ENCODE measurements around the gene ZFPL1. TPM values are rescaled to one million over a fixed set of nuclear protein-coding genes. Genes with fewer than 3 reads are reported as not detected.

ZFPL1 gene
- total RNA-seq (2014; rRNA removed; shearing (Covaris generic)), result 35.7 and 40.5 TPM in 2 replicates

DNA sequence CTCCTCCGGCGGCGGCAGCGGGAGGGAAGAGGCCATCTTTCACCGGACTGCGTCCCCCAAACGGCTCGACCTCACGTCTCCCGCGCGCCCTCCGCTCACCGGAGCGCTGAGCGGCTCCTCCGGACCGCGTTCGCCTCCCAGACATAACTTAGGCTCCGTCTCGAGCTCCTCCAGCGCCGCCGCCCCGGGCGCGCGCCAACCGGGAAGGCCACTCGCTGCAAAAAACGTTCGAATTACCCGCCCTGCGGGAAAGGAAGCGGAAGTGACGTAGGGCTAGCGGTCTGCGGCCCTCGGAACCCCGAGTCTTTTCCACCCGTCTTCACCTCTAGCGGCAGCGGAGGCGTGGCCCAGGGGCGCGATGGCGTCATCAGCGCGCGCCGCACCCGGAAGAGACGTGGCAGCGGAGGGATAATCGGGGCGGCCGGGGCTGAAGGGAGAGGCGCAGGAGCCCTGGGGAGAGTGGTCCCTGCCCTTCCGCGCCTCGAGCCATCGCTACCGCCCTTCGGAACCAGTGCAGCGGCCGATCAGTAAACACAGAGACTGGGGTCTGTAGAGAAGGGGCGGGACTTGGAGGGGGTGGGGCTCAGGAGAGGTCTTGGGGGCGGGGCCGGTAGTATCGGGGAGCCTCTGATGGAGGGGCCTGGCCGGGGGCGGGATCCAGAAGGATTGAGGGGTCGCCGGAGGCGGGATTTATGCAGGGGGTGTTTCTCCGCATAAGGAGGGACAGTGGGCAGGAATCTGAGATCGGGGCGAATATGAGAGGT lies at the start of gene ZFPL1, which contains the start of gene CDCA5:
Gene ZFPL1 (plus strand): TSS at position 389 of the 764 bp plus-strand sequence. CDS start 477 bp downstream, outside the sequence.
Gene CDCA5 (minus strand): TSS at position 207 of the 764 bp plus-strand sequence. CDS start 62 bp downstream, at position 145.
- DNase-seq (ENCODE audit: low spot score), result peak; percentile 94

DNA sequence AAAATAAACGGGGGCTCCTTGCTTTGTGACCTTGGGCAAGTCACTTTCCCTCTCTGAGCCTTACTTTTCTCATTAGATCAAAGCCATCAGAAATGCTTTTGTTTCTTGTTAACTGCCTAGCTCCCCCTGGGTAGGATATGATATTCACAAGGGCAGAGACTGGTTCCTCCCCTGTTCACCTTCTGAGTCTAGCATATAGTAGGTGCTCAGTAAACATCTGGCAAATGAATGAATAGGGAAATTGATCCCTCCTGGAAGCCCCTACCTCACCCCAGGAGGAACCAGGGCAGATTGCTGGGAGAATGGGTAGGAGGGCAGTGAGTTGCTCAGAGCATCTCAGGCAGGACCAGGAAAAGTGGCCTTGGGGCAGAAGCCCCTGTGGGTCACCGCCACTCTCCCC lies 49.6 kb upstream of the ZFPL1 start:
- no peak for DNase-seq (ENCODE audit: low spot score)

DNA sequence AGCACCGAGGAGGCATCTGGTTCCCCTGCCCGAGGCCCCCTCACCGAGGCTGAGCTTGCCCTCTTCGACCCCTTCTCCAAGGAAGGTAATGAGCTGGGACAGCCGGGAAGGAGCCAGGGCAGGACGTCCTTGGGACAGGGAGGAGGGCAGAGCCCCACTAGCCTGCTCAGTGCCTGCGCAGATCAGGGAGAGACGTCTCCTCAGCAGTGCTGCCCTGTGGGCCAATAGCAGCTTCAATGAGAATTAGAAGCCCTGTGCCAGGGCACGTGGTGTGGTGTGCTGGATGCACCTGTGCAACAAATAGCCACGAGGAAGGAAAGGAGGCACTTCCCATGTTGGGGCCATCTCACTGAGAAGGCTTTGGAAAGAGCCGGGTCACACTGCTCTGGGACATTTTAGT lies 48.4 kb upstream of the ZFPL1 start:
- no peak for DNase-seq (ENCODE audit: low spot score)

DNA sequence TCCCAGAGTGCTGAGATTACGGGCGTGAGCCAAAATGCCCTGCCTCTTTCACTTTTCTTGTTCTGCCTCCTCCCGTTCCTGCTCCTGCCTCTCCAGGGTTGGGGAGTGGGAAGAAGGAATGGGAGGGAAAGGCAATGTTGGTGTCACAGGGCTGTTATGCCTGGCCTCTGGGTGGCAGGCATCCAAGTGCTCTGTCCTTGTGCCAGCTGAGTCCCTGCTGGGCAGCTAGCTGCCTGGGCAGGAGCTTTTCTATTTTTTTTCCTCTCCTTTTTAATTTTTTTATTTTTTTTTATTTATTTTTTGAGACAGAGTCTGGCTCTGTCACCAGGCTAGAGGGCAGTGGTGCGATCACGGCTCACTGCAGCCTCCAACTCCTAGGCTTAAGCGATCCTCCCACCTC lies 47.1 kb upstream of the ZFPL1 start:
- DNase-seq (ENCODE audit: low spot score), result no peak

DNA sequence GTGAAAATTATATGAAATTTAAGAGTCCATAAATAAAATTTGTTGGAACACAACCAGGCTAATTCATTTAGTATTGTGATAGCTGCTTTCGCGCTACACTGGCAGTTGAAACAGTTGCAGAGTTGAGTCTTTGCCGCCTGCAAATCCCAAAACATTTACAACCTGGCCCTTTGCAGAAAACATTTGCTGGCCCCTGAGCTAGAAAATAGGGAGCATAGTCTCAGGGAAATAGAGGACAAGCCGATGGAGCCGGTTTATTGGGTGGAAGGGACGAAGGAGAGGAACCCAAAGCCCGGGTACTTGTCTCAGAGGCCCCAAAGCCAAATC lies 43.5 kb upstream of the ZFPL1 start:
- DNase-seq (ENCODE audit: low spot score), result no peak

DNA sequence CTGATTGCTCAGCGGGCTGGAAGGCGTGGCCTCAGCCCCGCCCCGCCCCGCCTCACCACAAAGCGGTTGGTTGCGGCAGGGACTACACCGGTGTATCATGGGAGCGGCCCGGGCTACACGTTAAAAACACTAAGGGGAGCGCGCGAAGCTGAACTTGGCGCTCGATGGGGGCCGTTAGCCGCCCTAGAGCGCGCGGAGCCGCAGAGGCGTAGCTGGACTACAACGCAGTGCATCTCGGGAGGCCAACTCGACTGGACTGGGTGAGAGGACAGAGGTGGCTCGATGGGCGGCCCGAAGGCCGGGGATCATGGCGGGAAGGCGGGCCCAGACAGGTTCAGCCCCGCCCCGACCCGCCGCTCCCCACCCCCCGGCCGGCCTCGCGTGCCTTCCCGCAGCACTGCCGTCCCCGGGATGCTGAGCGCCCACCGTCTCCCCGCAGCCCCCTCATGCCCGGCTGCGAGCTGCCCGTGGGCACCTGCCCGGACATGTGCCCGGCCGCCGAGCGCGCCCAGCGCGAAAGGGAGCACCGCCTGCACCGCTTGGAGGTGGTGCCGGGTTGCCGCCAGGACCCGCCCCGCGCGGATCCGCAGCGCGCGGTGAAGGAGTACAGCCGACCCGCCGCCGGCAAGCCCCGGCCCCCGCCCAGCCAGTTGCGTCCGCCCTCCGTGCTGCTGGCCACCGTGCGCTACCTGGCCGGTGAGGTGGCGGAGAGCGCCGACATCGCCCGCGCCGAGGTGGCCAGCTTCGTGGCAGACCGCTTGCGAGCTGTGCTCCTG lies 43.0 kb upstream of the ZFPL1 start, which contains the start of gene SAC3D1:
Gene SAC3D1 (plus strand): TSS at position 364 of the 776 bp plus-strand sequence. CDS start 83 bp downstream, at position 447.
- peak; percentile 96 for DNase-seq (ENCODE audit: low spot score)

DNA sequence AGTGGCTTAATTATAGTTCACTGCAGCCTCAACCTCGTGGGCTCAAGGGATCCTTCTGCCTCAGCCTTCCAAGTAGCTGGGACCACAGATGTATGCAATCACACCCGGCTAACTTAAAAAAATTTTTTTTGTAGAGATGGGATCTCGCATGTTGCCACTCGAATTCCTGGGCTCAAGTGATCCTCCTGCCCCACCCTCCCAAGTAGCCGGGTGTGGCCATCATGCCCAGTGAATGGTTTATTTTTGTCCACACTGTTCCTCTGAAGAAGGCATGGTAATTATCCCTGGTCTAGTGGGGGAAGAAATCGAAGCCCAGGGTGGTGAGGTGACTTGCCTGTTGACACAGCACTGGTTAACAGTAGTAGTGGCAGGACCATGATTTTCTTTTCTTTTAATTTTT lies 41.1 kb upstream of the ZFPL1 start:
- DNase-seq (ENCODE audit: low spot score), result no peak

DNA sequence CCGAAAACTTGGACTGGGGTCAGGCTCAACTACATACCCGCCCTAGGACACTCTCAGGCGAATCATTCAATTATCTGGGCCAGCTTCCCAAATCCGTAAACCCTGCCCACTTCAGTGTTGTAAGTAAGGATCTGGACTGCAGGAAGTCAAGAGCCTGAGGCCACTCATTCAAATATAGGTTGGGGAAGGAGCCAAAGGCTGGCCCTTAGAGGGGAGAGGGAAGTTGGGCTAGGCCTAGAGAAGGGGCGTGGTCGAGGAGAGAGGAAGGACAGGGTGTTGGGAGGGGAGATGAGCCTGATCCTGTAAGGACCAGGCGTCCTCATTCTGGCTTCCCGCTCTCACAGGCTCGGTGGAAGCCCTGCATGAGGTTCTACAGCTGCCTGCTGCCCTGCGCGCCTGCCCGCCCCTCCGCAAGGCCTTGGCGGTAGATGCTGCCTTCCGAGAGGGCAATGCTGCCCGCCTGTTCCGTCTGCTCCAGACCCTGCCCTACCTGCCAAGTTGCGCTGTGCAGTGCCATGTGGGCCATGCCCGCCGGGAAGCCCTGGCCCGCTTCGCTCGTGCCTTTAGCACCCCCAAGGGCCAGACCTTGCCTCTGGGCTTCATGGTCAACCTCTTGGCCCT lies 40.0 kb upstream of the ZFPL1 start:
- no peak for DNase-seq (ENCODE audit: low spot score)

DNA sequence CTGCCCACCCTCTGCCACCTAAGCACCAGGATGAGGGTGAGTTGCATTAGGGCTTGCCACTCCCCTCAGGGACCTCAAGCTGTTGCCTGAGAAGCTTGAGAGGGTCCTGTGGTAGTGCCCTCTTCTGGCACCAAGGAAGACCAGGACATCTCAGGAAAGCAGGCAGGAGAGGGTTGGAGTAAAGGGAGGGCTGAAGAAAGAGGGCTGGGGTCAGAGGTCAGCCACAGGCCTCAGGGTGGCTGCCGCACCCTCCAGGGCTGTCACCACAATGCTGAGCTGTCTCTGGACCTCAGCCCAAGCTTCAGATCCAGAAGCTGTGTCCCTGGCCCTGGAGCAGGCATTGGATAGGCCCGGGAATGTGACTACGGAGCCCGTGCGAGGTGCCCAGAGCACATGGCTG lies 39.0 kb upstream of the ZFPL1 start:
- no peak for DNase-seq (ENCODE audit: low spot score)

DNA sequence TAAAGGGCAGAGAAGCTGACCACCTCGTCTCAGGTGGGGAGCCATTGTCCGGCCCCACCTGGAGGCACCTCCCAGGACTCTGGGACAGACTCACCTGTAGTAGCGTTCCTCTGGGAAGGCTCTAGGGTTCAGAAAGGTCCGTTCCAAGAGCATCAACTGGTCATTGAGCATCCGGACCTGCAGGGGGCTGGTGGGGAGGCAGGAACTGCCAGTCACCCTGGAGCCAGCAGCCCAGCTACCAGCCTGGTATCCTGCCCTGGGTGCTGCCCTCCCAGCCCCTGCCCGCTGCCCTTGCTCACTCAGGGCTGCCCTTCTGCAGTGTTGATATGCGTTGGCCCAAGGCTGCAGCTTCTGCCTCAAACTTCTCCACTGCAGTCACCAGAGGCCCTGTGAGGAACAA lies 38.3 kb upstream of the ZFPL1 start:
- DNase-seq (ENCODE audit: low spot score), result no peak

DNA sequence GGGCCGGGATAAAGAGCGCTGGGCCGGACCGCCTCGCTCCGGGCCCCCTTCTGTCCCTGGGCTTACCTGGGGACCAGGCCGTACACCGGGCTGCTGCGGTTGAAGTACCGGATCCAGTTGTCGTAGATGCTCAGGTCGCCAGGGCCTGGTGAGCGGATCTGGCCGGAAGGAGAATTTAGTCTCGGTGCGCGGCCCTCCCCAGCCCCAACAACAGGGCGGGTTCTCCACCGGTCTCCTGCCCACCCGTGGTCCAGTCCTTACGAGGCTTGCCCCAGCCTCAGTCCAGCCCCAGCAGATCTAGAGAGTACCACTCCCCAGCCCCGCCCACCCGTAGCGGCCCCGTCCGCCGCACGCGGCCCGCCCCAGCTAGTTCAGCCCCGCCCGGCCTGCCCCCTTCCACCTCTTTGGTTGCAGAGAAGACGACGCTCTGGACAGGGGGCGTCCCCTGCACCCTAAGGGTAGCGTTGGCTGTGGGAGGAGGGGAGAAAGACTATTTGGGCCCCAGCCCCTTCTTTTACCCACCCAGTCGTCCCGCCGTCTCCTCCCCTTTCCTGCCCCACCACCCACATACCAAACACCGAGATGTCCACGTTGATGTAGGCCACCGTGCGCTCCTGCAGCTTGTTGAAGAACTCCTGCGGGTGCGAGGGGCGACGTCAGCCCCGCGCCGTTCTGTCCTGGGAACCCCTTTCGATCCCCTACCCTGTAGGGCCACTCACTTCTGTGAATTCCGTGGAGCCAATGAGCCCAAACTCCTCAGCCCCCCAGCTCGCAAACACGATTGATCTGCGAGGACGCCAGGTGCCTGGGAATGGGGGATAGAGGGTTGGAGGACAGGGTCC lies 36.2 kb upstream of the ZFPL1 start:
- no peak for DNase-seq (ENCODE audit: low spot score)

DNA sequence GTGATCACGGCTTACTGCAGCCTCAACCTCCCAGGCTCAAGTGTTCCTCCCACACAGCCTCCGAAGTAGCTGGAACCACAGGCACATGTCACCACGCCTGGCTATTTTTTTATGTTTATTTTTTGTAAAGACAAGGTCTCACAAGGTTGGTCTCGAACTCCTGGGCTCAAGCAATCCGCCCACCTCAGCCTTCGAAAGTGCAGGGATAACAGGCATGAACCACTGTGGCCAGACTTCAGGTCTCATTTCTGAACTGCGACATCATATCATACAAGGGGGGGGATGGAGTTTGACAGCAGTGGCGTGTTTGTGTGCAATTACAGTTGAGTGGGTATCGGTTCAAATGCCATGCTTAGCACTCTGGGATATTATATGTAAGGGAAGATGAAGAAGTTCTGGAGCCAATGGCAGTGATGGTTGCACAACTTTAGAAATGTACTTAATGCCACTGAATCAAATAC lies 32.6 kb upstream of the ZFPL1 start:
- DNase-seq (ENCODE audit: low spot score), result no peak

DNA sequence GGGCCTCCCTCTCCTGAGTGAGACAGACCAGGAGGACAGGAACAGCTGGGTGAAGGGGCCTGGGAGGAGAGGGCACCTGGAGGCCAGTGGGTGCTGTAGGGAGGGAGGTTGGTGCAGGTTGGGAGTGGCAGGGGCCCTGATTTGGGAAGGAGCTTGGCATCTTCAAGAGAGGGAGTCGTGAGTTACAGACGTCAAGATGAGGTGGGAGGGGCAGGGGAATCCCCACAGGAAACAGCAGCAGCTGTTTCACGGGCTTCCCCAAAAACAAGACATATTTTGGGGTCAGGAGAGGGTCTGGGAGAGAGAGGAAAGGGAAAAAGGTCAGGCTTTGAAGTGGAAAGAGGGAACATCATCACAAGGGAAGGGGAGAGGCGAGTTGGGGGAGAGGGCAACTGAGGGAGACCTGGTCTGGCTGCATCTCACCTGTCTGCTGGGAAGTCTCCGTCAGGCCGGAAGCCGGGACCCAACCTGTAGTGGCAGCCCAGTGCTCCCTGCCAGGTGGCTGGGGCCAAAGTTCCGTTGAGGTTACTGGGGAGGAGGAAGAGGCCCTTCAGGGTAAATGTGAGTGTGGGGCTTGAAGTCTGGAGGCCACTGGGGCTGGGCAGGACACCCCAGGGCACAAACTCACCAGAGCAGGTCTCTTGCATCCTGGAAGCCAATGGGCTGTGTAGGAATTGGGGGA lies 30.1 kb upstream of the ZFPL1 start:
- DNase-seq (ENCODE audit: low spot score), result no peak

DNA sequence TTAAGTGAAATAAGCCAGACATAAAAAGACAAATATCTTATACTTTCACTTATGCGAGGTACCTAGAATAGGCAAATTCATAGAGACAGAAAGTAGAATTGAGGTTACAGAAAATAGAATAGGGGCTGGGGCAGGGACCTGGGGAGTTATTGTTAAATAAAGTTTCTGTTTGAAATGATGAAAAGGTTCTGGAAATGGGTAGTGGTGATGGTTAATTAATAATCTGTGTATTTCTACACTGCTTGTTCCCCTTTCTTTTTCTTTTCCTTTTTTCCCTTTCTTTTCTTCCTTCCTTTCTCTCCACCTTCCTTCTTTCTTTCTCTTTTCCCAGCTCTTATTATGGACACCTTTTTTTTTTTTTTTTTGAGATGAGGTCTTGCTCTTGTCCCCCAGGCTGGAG lies 28.5 kb upstream of the ZFPL1 start:
- no peak for DNase-seq (ENCODE audit: low spot score)

DNA sequence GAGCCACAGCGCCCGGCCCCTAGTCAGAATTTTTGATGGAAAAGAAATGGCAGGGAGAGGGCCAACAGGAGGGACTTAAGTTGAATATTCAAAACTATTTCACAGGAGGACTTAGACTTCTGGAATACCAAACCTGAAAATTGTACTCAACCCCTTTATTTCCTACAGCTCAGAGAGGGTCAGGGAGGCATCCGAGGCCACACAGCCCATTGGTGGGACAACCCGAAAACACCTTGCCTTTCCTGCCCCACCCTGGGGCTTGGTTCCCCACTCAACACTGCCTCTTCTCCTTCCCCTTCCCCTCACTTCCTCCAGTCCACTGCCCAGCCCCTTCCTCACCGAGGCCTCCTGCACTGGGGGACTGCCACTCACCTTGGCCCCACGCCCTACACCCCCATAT lies 27.0 kb upstream of the ZFPL1 start:
- DNase-seq (ENCODE audit: low spot score), result no peak

DNA sequence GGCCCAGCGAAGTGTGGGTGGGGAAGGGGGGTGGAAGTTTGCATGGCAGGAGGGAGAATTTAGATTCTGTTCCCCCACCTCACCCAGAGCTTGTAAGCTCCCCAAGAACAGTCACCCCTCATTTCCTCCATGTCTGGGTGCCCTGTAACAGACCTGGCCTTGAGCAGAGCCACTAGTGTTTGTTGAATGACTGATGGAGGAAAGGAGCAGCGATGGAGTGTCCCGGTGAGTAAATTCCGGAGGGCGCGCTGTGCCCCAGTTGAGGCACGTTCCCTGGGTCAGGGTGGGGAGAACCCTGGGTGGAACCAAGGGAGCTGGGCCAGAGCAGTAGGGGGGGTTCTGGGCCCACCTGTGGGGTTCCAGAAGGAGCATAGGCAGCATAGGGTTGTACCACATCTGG lies 26.5 kb upstream of the ZFPL1 start:
- DNase-seq (ENCODE audit: low spot score), result no peak

DNA sequence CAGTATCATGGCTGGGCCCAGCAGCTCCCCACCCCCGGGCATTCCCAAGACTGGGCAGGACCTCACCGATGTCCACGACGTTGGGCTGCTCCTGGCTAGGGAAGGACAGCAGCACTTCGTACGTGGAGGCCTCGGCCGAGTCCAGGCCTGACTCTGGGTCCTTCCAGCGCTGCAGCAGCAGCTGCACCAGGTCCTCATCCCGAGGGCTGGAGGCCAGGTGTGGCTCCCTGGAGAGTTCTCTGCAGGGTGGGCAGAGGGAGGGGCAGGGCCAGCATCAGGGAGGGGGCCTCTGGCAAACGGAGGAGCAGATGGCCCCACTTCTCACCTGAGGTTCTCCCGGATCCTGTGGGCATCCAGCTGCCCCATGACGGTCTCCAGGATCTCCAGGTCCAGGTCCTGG lies 26.0 kb upstream of the ZFPL1 start:
- DNase-seq (ENCODE audit: low spot score), result no peak

DNA sequence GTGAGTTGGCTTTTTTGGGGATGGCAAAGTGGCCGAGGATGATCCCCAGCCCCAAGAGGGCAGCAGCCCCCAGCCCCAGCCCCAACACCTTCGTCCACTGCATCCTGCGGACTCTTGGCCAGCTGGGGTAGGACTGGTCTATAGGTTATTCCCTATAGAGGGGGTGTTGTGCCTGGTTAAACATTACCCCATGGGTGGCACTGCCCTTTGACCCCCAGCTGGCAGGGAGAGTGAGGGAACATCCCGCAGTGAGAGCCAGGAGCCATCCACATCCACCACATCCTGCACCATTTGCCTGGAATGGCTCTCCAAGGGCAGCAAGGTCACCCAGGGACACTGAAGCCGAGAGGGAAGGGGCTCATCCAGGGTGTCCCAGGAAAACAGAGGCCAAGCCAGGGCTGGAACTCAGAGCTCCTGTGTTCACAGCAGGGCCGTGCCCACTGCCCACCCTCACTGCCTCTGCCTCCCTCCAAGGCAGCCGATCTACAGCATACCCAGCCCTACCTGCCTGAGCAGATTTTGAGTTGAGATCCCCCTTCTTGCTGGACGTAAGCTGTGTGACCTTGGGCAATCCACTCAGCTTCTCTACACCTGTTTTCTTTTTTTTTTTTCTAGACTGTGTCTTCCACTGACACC lies 25.5 kb upstream of the ZFPL1 start, which contains the start of gene NAALADL1:
Gene NAALADL1 (minus strand): TSS at position 135 of the 636 bp plus-strand sequence. CDS start 32 bp downstream, at position 103.
- no peak for DNase-seq (ENCODE audit: low spot score)

DNA sequence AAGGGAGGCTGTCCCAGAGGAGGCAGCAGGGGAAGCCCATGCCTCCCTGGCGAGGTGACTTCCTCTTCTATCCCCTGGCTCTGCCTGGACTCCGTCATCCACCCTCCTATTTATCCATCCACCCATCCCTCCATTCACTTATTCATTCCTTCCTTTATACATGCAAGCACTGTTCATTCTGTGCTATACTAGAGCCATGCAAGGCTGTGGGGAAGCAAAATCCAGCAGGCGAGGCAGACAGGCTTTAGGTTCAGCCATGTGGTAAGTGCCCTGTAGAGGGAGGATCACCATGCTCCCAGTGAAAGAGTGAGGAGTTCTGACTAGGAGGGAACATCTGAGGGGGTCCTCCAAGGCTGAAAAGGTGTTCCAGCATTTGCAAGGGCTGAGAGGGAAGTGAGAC lies 24.5 kb upstream of the ZFPL1 start:
- DNase-seq (ENCODE audit: low spot score), result no peak
